ENCODE measurements around the gene KRT2. TPM values are rescaled to one million over a fixed set of nuclear protein-coding genes. Genes with fewer than 3 reads are reported as not detected.

The KRT2 gene
- total and polyA plus RNA-seq, 10 of the 15 experiments (the other 5 are each of a cell fraction or from before 2014, with no cell fraction given) = 0.08 to 0.12 TPM; not detected in 8

GRCh38 chr12:52666471-52666870 lies 14.5 kb upstream of the KRT2 start (continued):
- no peak for TF ChIP-seq POU2F2 (IDR thresholded peaks at IDR 0.05; ENCODE audit: borderline replicate concordance, low read depth, low read length)
- TF ChIP-seq WRNIP1 (IDR thresholded peaks at IDR 0.05; ENCODE audit: borderline replicate concordance, low read depth, low read length) = no peak
- no peak for TF ChIP-seq SUZ12 (IDR thresholded peaks at IDR 0.05; ENCODE audit: unreplicated experiment)
- no peak for TF ChIP-seq GABPA (IDR thresholded peaks at IDR 0.05; ENCODE audit: low read depth)
- no peak for TF ChIP-seq RBBP5 (conservative IDR thresholded peaks at IDR 0.05)

- CTCF ChIA-PET = no interaction called here
- in situ Hi-C loops (cut with MboI) = no loop called here
- no peaks in the 10 kb centered on the region for H3K79me2 ChIP-seq (ENCODE audit: control insufficient read depth, insufficient read depth, low read length)
- FAIRE-seq (no peak), DNase-seq (ENCODE audit: low read depth, low spot score) (no peak), ATAC-seq (no peak)
- H3K4me3 ChIP-seq = no peak overlapping the region
- SMC1A ChIA-PET (ENCODE audit: uncharacterized antibody, unreplicated experiment) = no interaction called here
- no peaks in the 10 kb centered on the region for H3K9me3 ChIP-seq (replicated peaks; ENCODE audit: control insufficient read depth, insufficient read depth, low read length)
- H3K27ac ChIP-seq (ENCODE audit: control insufficient read depth, insufficient read depth) = no peak overlapping the region
- no peaks in the 10 kb centered on the region for H3K36me3 ChIP-seq (ENCODE audit: control insufficient read depth in 2 of 2, insufficient read depth in 2 of 2, low read length in 1 of 2)
- H3K4me2 ChIP-seq (ENCODE audit: control insufficient read depth, insufficient read depth) = no peak overlapping the region
- no peak overlapping the region for H2AFZ ChIP-seq (ENCODE audit: control insufficient read depth, low read depth, low read length)
- TF ChIP-seq NR2F1 (conservative IDR thresholded peaks at IDR 0.05) (no peak), NR2C2 (IDR thresholded peaks at IDR 0.05; ENCODE audit: borderline replicate concordance, control insufficient read depth, insufficient read length, low read depth) (no peak), SMAD5 (IDR thresholded peaks at IDR 0.05; ENCODE audit: low read depth) (no peak), MEF2B (IDR thresholded peaks at IDR 0.05; ENCODE audit: partially characterized antibody, poor library complexity, severe bottlenecking) (no peak), CEBPB (IDR thresholded peaks at IDR 0.05; ENCODE audit: borderline replicate concordance in 1 of 2, low read depth in 2 of 2, low read length in 2 of 2) (no peak), MYC (IDR thresholded peaks at IDR 0.05; ENCODE audit: insufficient read depth, insufficient read length, insufficient replicate concordance, low read length, severe bottlenecking) (no peak), PAX5 (IDR thresholded peaks at IDR 0.05; ENCODE audit: borderline replicate concordance, low read depth, low read length) (no peak), CBX3 (IDR thresholded peaks at IDR 0.05; ENCODE audit: borderline replicate concordance, low read depth) (no peak), MYB (IDR thresholded peaks at IDR 0.05; ENCODE audit: borderline replicate concordance, low read depth, low read length) (no peak), ZSCAN29 (IDR thresholded peaks at IDR 0.05) (no peak), TCF12 (IDR thresholded peaks at IDR 0.05; ENCODE audit: low read depth, low read length) (no peak), IRF4 (IDR thresholded peaks at IDR 0.05; ENCODE audit: low read depth, low read length) (no peak), PML (IDR thresholded peaks at IDR 0.05; ENCODE audit: low read length) (no peak)
- no peak overlapping the region for H3K9ac ChIP-seq (ENCODE audit: control insufficient read depth, insufficient read depth, low read length)
- H3K27me3 ChIP-seq (replicated peaks in 1 of 2; ENCODE audit: control insufficient read depth in 2 of 2, insufficient read depth in 2 of 2, low read length in 1 of 2) = peaks cover 2 to 4% of the 10 kb centered on the region in 2 experiments; a peak in 2 of 4 replicates
- no peaks in the 10 kb centered on the region for H4K20me1 ChIP-seq (ENCODE audit: control insufficient read depth, insufficient read depth)
- POLR2A ChIA-PET = no interaction called here
- intact Hi-C loops (cut with micrococcal nuclease; ENCODE audit: unreplicated experiment) = no loop called here
- RAD21 ChIA-PET (ENCODE audit: unreplicated experiment) = no interaction called here
- no peaks in the 10 kb centered on the region for H3K4me1 ChIP-seq (ENCODE audit: control insufficient read depth, insufficient read depth, low read length)
- BruUV-seq (replicated peaks) = no TSS peak
Measured at GRCh38 chr12:52663420-52663819, 11.4 kb upstream of the KRT2 start.

Data from GM12878 (cell line).